Astrocyte of the hippocampus (primary cell): Measurements from ENCODE around the gene DOLPP1.
A peak's percentile ranks its signal among the peaks of the same experiment; 100 is the strongest.

Experiments
- DNase-seq: peaks from one replicate; pipeline ENCODE4 v3.0.0; 2011; ENCODE audit warnings: low read depth, low spot score

The DOLPP1 gene

GRCh38 chr9:129138476-129139232, 57.7 kb downstream of the DOLPP1 start:
- DNase-seq, result peak; percentile 64

DNA sequence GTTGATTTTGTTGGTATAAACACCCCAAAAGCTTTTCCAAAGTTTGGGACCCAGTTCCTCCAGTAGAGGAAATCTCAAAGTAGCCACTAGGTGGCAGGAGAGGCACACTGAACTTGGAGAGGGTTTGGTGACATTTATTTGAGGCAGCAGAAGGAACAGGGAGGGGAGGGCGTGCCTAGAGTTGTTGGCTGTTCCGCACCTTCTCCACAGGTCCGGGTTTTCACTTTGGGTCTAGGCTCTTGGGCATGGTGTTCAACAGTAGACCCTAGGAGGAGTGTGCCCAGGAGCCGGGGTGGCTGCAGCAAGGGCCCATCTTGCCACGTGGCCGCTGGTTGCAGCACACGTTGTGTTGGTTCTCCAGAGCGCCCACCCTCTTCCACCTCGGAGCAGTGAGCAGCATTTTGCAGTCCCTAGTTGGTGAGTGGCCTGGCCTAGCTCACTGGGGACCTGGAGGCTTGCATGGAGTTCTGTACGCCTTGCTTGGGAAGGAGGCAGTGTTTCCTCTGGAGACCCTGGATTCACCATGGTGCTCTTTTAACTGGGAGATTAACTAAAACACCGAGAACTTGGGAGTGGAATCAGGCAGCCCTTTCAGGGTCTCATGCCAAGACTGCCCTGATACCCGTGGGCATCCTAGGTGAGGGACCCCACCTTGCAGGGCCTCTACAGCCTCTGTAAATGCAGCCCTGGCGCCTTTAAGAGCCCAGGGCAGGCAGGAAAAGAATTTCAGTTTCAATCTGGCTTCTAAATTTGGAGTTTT, 58.5 kb downstream of the DOLPP1 start:
- DNase-seq, result peak; percentile 93

GRCh38 chr9:129139993-129140396, 59.1 kb downstream of the DOLPP1 start:
- peak; percentile 99 for DNase-seq
